NB4 (cell line): ENCODE measurements around the gene C13orf46.

Source experiments
- DNase-seq: peaks from one replicate; pipeline ENCODE4 v3.0.0; 2010; ENCODE audit warnings: low read depth
- H3K4me3 ChIP-seq: one replicate; pipeline ENCODE4 v1.5.1; 2011; ENCODE audit warnings: mild to moderate bottlenecking, low read depth, low read length, moderate library complexity
- CTCF ChIP-seq: IDR thresholded peaks from one replicate; pipeline ENCODE4 v1.5.1; 2012; ENCODE audit warnings: low read depth, low read length
- MAX ChIP-seq: IDR thresholded peaks from 2 replicates; pipeline ENCODE4 v1.6.1; 2011; ENCODE audit warnings: low read depth, low read length
- MYC ChIP-seq: IDR thresholded peaks from 2 replicates; pipeline ENCODE4 v1.6.1; 2011; ENCODE audit warnings: low read depth, low read length
- POLR2A ChIP-seq: IDR thresholded peaks from 2 replicates; pipeline ENCODE4 v1.6.1; 2011; ENCODE audit warnings: mild to moderate bottlenecking; ENCODE audit not compliant: insufficient read length; ENCODE audit errors: extremely low read depth

The C13orf46 gene

GRCh38 chr13:114007566-114007965 lies 33.7 kb upstream of the C13orf46 start:
- TF ChIP-seq POLR2A (no peak), MAX (no peak), CTCF (no peak), MYC (no peak)
- H3K4me3 ChIP-seq, result no peak overlapping the region
- DNase-seq, result no peak

- TF ChIP-seq CTCF (no peak), MYC (no peak), POLR2A (no peak), MAX (no peak)
- no peak for DNase-seq
- H3K4me3 ChIP-seq, result no peak overlapping the region
Observed at GRCh38 chr13:114005206-114005724, 31.4 kb upstream of the C13orf46 start.

GRCh38 chr13:114004420-114005205 lies 30.7 kb upstream of the C13orf46 start:
- no peak overlapping the region for H3K4me3 ChIP-seq
- DNase-seq, result no peak
- no peak for TF ChIP-seq CTCF
- no peak for TF ChIP-seq MAX
- no peak for TF ChIP-seq POLR2A

DNA sequence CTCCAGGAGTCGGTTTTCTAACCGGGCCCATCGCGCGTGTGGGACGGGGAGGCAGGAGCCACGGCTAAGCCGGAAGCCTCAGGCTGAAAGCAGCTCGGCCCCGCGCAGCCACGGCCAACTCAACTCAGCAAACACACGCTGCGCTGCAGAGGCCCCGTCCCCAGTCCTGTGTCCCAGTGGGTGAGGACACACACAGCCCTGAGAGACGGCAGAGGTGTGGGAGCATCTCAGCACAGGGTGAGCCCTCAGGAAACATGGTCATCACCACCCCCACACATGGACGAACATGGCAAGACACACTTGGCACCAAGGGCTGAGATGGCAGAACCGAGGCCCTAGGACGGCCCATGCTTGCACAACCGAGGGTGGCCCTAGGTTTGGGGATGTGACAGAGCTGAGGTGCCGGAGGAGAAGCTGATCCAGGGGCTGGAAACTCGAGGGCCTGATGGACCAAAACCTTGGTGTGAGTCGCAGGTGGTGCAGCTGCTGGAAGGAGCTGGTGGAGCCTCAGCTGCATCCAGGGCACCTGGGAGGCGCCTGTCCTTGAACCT lies 29.0 kb upstream of the C13orf46 start:
- TF ChIP-seq MYC (no peak), MAX (no peak), POLR2A (no peak), CTCF (no peak)
- DNase-seq, result no peak
- H3K4me3 ChIP-seq, result no peak overlapping the region

DNA sequence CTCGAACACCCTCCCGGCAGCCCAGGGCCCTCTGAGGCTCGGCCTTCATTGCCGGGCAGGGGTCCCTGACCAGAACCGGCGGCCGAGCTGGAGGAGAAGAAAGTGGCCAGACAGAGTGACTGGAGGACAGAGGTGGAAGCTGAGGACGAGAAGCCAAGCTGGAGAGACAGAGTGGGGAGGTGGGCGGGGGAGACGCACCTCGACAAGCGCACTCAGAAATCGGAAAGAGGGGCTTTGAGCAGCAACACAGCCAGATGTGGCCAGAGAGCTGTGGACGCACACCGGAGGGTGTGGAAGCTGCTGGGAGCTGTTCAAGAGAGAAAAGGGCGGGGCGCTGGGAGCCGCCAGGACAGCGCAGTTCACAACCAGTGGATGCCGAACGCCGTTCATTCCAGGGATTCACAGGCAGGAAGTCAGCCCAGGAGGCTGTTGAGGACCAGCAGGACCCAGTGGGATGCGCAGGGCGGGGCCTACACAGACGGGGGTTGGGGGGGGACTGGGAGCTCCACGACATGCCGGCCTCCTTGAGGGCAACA lies 28.2 kb upstream of the C13orf46 start:
- no peak for DNase-seq
- TF ChIP-seq MAX, result no peak
- no peak for TF ChIP-seq CTCF
- no peak for TF ChIP-seq MYC
- TF ChIP-seq POLR2A, result no peak
- H3K4me3 ChIP-seq, result no peak overlapping the region
